Right ventricle myocardium inferior (tissue), 1 donor: ENCODE data around the gene KRT6C. TPM values are rescaled to one million over a fixed set of nuclear protein-coding genes. Genes with fewer than 3 reads are reported as not detected.

Experiments
- ATAC-seq: fragments of 200-7000 bp; cut with Tn5 transposase; one replicate; pipeline ENCODE4 v1.9.1; 2020; ENCODE audit warnings: mild to moderate bottlenecking, moderate library complexity
- DNase-seq: peaks from one replicate; pipeline ENCODE4 v3.0.0; 2021; ENCODE audit errors: missing footprints
- intact Hi-C: fragments of 100-400 bp; cut with DNase I; formaldehyde crosslinking; loops from one replicate; pipeline ENCODE4 v1.11.0; 2022
- long read RNA-seq: library from polyadenylated mRNA; unstranded; transcript quantifications from one replicate; pipeline ENCODE4 v2.0.0, GENCODE V29; 2021
- total RNA-seq: library from RNA; stranded (reverse); fragmentation: NEBNext Ultra II Directional; extraction: Animal tissue kit (Norgen Biotek cat#: 25700); gene quantifications from one replicate; pipeline ENCODE4 v1.2.1, GENCODE V29; 2021
- donor health status: DM: no; HTN: yes; CAD: no; lungs with severe emphysema.

Gene KRT6C
- not detected for total RNA-seq
- long read RNA-seq, result 0 reads

- intact Hi-C loops, result no loop called here
- DNase-seq (no peak), ATAC-seq (no peak)
Measured at GRCh38 chr12:52473768-52474167, at the start of gene KRT6C. Gene KRT6C (minus strand): TSS chr12:52473805. CDS start chr12:52473737, 68 bp downstream.

GRCh38 chr12:52522346-52523011, 48.9 kb upstream of the KRT6C start:
- ATAC-seq, result no peak
- intact Hi-C loops, result no loop called here
- no peak for DNase-seq

GRCh38 chr12:52521568-52522266, 48.1 kb upstream of the KRT6C start:
- no peak for ATAC-seq
- no peak for DNase-seq
- intact Hi-C loops, result no loop called here

- ATAC-seq, result no peak
- intact Hi-C loops, result no loop called here
- DNase-seq, result no peak
Measured at GRCh38 chr12:52521175-52521567, 47.6 kb upstream of the KRT6C start.

- intact Hi-C loops, result no loop called here
- ATAC-seq (no peak), DNase-seq (no peak)
Measured at GRCh38 chr12:52519826-52520662, 46.4 kb upstream of the KRT6C start, which contains the start of gene KRT5. Gene KRT5 (minus strand): TSS chr12:52520394. CDS start chr12:52520296, 98 bp downstream.

- no peak for ATAC-seq
- DNase-seq, result no peak
- intact Hi-C loops, result no loop called here
Measured at GRCh38 chr12:52519387-52519703, 45.7 kb upstream of the KRT6C start.

GRCh38 chr12:52518574-52519386, 45.2 kb upstream of the KRT6C start:
- intact Hi-C loops, result no loop called here
- DNase-seq (no peak), ATAC-seq (no peak)

- ATAC-seq (no peak), DNase-seq (no peak)
- intact Hi-C loops, result no loop called here
Measured at GRCh38 chr12:52517888-52518287, 44.3 kb upstream of the KRT6C start.

- intact Hi-C loops, result no loop called here
- no peak for ATAC-seq
- no peak for DNase-seq
Measured at GRCh38 chr12:52517005-52517835, 43.6 kb upstream of the KRT6C start.

- no peak for DNase-seq
- ATAC-seq, result no peak
- intact Hi-C loops, result no loop called here
Measured at GRCh38 chr12:52515927-52516831, 42.6 kb upstream of the KRT6C start.

- no peak for ATAC-seq
- intact Hi-C loops, result no loop called here
- no peak for DNase-seq
Measured at GRCh38 chr12:52515319-52515646, 41.7 kb upstream of the KRT6C start.

GRCh38 chr12:52514471-52515318, 41.1 kb upstream of the KRT6C start:
- ATAC-seq, result no peak
- intact Hi-C loops, result no loop called here
- no peak for DNase-seq

- intact Hi-C loops, result no loop called here
- DNase-seq, result no peak
- no peak for ATAC-seq
Measured at GRCh38 chr12:52513736-52514135, 40.1 kb upstream of the KRT6C start.

GRCh38 chr12:52508211-52508610, 34.6 kb upstream of the KRT6C start:
- no peak for DNase-seq
- no peak for ATAC-seq
- intact Hi-C loops, result no loop called here

- DNase-seq (no peak), ATAC-seq (no peak)
- intact Hi-C loops, result loop anchor here (1.0 kb wide), 1 partner anchor 135 kb away; no protein-coding TSS in a partner anchor
Measured at GRCh38 chr12:52506858-52507715, 33.5 kb upstream of the KRT6C start.
